ENCODE measurements around the gene TPK1. TPM values are rescaled to one million over a fixed set of nuclear protein-coding genes. Genes with fewer than 3 reads are reported as not detected.
A peak's percentile ranks its signal among the peaks of the same experiment; 100 is the strongest.

TPK1 gene
- polyA plus RNA-seq, 2 of the 4 experiments (the other 2 are of a cell fraction): 1.4 to 2.5 TPM

- no peak overlapping the region for H3K4me2 ChIP-seq
- H3K27ac ChIP-seq: no peak overlapping the region
- no peak for DNase-seq (ENCODE audit: low read depth in 1 of 2, low spot score in 1 of 2)
- no peak for ATAC-seq
- ChIA-PET POLR2A (no interaction called here), CTCF (no interaction called here)
- no peak for TF ChIP-seq NFE2L2 (conservative IDR thresholded peaks at IDR 0.05; ENCODE audit: low read length)
- TF ChIP-seq ZC3H11A (IDR thresholded peaks at IDR 0.05): no peak
- no peak for TF ChIP-seq MAX (IDR thresholded peaks at IDR 0.05)
- TF ChIP-seq USF2 (IDR thresholded peaks at IDR 0.05): no peak
- no peak for FAIRE-seq
- no peak overlapping the region for H3K4me3 ChIP-seq
- H3K9me3 ChIP-seq: no peaks in the 10 kb centered on the region
- no peaks in the 10 kb centered on the region for H3K4me1 ChIP-seq
Measured at GRCh38 chr7:144674550-144674949, 161.3 kb downstream of the TPK1 start.

- ChIA-PET POLR2A (no interaction called here), CTCF (no interaction called here)
- FAIRE-seq (no peak), DNase-seq (ENCODE audit: low read depth in 1 of 2, low spot score in 1 of 2) (no peak), ATAC-seq (no peak)
- Histone ChIP-seq H3K9me3 (no peaks in the 10 kb centered on the region), H3K4me1 (no peaks in the 10 kb centered on the region), H3K4me3 (no peak overlapping the region), H3K27ac (no peak overlapping the region), H3K4me2 (no peak overlapping the region)
- no peak for TF ChIP-seq ZC3H11A (IDR thresholded peaks at IDR 0.05)
- no peak for TF ChIP-seq ZSCAN20 (CRISPR knock-in tag; IDR thresholded peaks at IDR 0.05)
- no peak for TF ChIP-seq JUN (IDR thresholded peaks at IDR 0.05)
- TF ChIP-seq TP53 (CRISPR knock-in tag; IDR thresholded peaks at IDR 0.05): no peak
- TF ChIP-seq PBX3 (IDR thresholded peaks at IDR 0.05): no peak
- peak; percentile 70 for TF ChIP-seq MAFK (IDR thresholded peaks at IDR 0.05; ENCODE audit: partially characterized antibody)
- TF ChIP-seq ZNF302 (CRISPR knock-in tag; IDR thresholded peaks at IDR 0.05): no peak
- WGBS (ENCODE audit: missing lambda C conversion rate): 0% methylated on average over 2 of the region's 2 CpGs
Measured at GRCh38 chr7:144672869-144673268, 163.0 kb downstream of the TPK1 start.

GRCh38 chr7:144671429-144671828 is 164.4 kb downstream of the TPK1 start:
- TF ChIP-seq MAX (IDR thresholded peaks at IDR 0.05) (no peak), FOSB (CRISPR knock-in tag; IDR thresholded peaks at IDR 0.05) (no peak), ZSCAN20 (CRISPR knock-in tag; IDR thresholded peaks at IDR 0.05) (no peak), CTCF (IDR thresholded peaks at IDR 0.05) (no peak), HOXB5 (CRISPR knock-in tag; IDR thresholded peaks at IDR 0.05) (no peak), NR3C1 (IDR thresholded peaks at IDR 0.05) (no peak), HEYL (CRISPR knock-in tag; IDR thresholded peaks at IDR 0.05) (no peak), FOSL2 (IDR thresholded peaks at IDR 0.05) (no peak), FOSL2 (CRISPR knock-in tag; IDR thresholded peaks at IDR 0.05) (no peak), REST (IDR thresholded peaks at IDR 0.05) (no peak), ATOH8 (CRISPR knock-in tag; IDR thresholded peaks at IDR 0.05; ENCODE audit: low read depth) (no peak), FOXS1 (CRISPR knock-in tag; IDR thresholded peaks at IDR 0.05) (no peak), EHF (CRISPR knock-in tag; IDR thresholded peaks at IDR 0.05) (no peak)
- ATAC-seq: no peak
- Histone ChIP-seq H3K4me3 (no peak overlapping the region), H3K4me1 (no peaks in the 10 kb centered on the region), H3K4me2 (no peak overlapping the region), H3K27ac (no peak overlapping the region), H3K9me3 (no peaks in the 10 kb centered on the region)
- WGBS (ENCODE audit: missing lambda C conversion rate): 23% methylated on average over 4 of the region's 4 CpGs
- FAIRE-seq: no peak
- DNase-seq (ENCODE audit: low read depth in 1 of 2, low spot score in 1 of 2): no peak
- ChIA-PET POLR2A (no interaction called here), CTCF (no interaction called here)
